ENCODE measurements around the gene CSTB. TPM values are rescaled to one million over a fixed set of nuclear protein-coding genes. Genes with fewer than 3 reads are reported as not detected.

The CSTB gene
- total and polyA plus RNA-seq, 2 donors (not counting 3 experiments of a cell fraction or from before 2014, with no cell fraction given): 65.8 to 83.7 TPM

DNA sequence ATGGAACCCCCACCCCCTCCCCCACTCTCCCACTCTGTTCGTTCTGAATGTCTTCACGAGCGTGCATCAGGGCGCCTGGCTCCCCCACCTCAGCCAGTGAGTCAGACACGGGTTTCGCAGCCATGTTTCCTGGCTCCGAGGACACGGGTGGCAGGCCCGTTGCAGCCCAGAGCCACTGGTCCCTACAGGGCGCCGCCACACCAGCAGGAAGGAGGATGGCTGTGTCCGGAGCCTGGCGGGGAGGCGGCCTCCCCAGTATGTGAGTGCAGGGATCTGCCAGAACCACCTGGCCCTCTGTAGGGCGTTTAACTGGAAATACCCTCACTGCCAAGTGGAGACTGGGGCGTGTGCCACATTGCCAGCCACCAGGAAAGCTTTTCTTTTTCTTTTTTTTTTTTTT lies 18.5 kb downstream of the CSTB start:
- Histone ChIP-seq H3K4me3 (replicated peaks in 1 of 3; ENCODE audit: insufficient read depth in 1 of 3, low read depth in 1 of 3, low read length in 3 of 3) (no peak overlapping the region), H3K9me3 (replicated peaks; ENCODE audit: control insufficient read depth, insufficient read depth, low read length) (no peaks in the 10 kb centered on the region), H3K4me1 (ENCODE audit: control insufficient read depth, extremely low read depth, insufficient read depth, low read length) (no peaks in the 10 kb centered on the region), H3K9ac (replicated peaks; ENCODE audit: extremely low read depth, insufficient read depth, low read length) (no peak overlapping the region), H3K27ac (ENCODE audit: insufficient read depth, low read depth, low read length) (no peak overlapping the region), H3K36me3 (ENCODE audit: control insufficient read depth in 2 of 2, extremely low read depth in 1 of 2, insufficient read depth in 2 of 2, low read length in 2 of 2) (peaks cover 0 to 13% of the 10 kb centered on the region in 2 experiments), H3K4me2 (ENCODE audit: insufficient read depth, low read length) (no peak overlapping the region), H4K20me1 (replicated peaks; ENCODE audit: control insufficient read depth, extremely low read depth, insufficient read depth, low read length) (no peaks in the 10 kb centered on the region), H3K27me3 (ENCODE audit: control insufficient read depth in 2 of 2, insufficient read depth in 2 of 2, low read length in 2 of 2) (no peaks in the 10 kb centered on the region), H3K79me2 (ENCODE audit: control insufficient read depth, insufficient read depth, low read length) (no peaks in the 10 kb centered on the region), H2AFZ (ENCODE audit: low read depth, low read length) (no peak overlapping the region), H3K9me1 (replicated peaks; ENCODE audit: control insufficient read depth, extremely low read depth, insufficient read depth, low read length) (no peaks in the 10 kb centered on the region)
- FAIRE-seq: no peak
- intact Hi-C loops (cut with micrococcal nuclease) (no loop called here), dilution Hi-C loops (cut with MboI; ENCODE audit: extremely low pct_ligation_motif_present, low sequenced_read_pairs) (no loop called here)
- ChIA-PET POLR2A (no interaction called here), CTCF (no interaction called here)
- no peak for DNase-seq (ENCODE audit: low read depth, low spot score)
- BruUV-seq (replicated peaks): no TSS peak
- no peak for TF ChIP-seq CTCF (IDR thresholded peaks at IDR 0.05; ENCODE audit: extremely low read depth in 1 of 2, insufficient read depth in 1 of 2, low read depth in 1 of 2, low read length in 2 of 2)
- no peak for TF ChIP-seq EZH2 (IDR thresholded peaks at IDR 0.05; ENCODE audit: borderline replicate concordance, low read depth, low read length, severe bottlenecking)
- no peak for TF ChIP-seq MYC (IDR thresholded peaks at IDR 0.05; ENCODE audit: low read depth, low read length)
- TF ChIP-seq MAX (IDR thresholded peaks at IDR 0.05; ENCODE audit: insufficient read depth, insufficient read length): no peak
- TF ChIP-seq POLR2A (IDR thresholded peaks at IDR 0.05; ENCODE audit: low read depth, low read length): no peak
- no peak for TF ChIP-seq GATA2 (IDR thresholded peaks at IDR 0.05; ENCODE audit: insufficient read depth, insufficient read length, low read depth, low read length)
- TF ChIP-seq POLR2AphosphoS5 (IDR thresholded peaks at IDR 0.05; ENCODE audit: insufficient read depth, low read depth, low read length): no peak
- TF ChIP-seq FOS (IDR thresholded peaks at IDR 0.05; ENCODE audit: borderline replicate concordance, insufficient read depth, low read length): no peak
- TF ChIP-seq JUN (IDR thresholded peaks at IDR 0.05; ENCODE audit: borderline replicate concordance, insufficient read depth, insufficient read length, low read depth): no peak
